Gastroesophageal sphincter (tissue), 4 donors: ENCODE data around the gene RPL10. TPM values are rescaled to one million over a fixed set of nuclear protein-coding genes. Genes with fewer than 3 reads are reported as not detected.

Experiments used
- ATAC-seq: fragments of 150-250 bp; one replicate; pipeline ENCODE4 v1.9.1; 2016; ENCODE audit warnings: mild to moderate bottlenecking, moderate library complexity
- H3K27ac ChIP-seq, 4 donors: fragments of 200-600 bp; sonication (generic) in 3 of 4; 1 replicate in 3 of 4; 2 replicates in 1 of 4; pipeline ENCODE4 v1.5.1; 2016 to 2019
- H3K27me3 ChIP-seq: fragments of 200-600 bp; sonication (generic); one replicate; pipeline ENCODE4 v1.5.1; 2019
- H3K36me3 ChIP-seq, 2 donors: fragments of 200-600 bp; sonication (generic); one replicate each; pipeline ENCODE4 v1.5.1; 2019; ENCODE audit warnings: control low read depth in 1 of 2
- H3K4me1 ChIP-seq, 3 donors: fragments of 200-600 bp; sonication (generic); 1 replicate in 2 of 3; 2 replicates in 1 of 3; pipeline ENCODE4 v1.5.1; 2016 to 2019; ENCODE audit warnings: control low read depth in 2 of 3
- H3K4me3 ChIP-seq, 2 donors: fragments of 200-600 bp; sonication (generic); one replicate each; pipeline ENCODE4 v1.5.1; 2019; ENCODE audit warnings: mild to moderate bottlenecking in 1 of 2, moderate library complexity in 1 of 2
- H3K9me3 ChIP-seq, 3 donors: fragments of 200-600 bp; sonication (generic); one replicate each; pipeline ENCODE4 v1.5.1; 2017 to 2019; ENCODE audit warnings: control low read depth in 2 of 3
- CTCF ChIP-seq, 4 experiments: fragments of 200-600 bp in 2 of 4; fragments of 450-650 bp in 2 of 4; sonication (generic) in 1 of 4; IDR thresholded peaks; one replicate each; pipeline ENCODE4 v1.5.1; 2017 to 2019; ENCODE audit warnings: antibody characterized with exemption in 4 of 4, mild to moderate bottlenecking in 2 of 4, moderate library complexity in 2 of 4
- EP300 ChIP-seq: sonication (generic); formaldehyde crosslinking; IDR thresholded peaks from one replicate; pipeline ENCODE4 v1.6.1; 2017; ENCODE audit warnings: antibody characterized with exemption, mild to moderate bottlenecking
- POLR2A ChIP-seq, 2 donors: fragments of 450-650 bp; IDR thresholded peaks; one replicate each; pipeline ENCODE4 v1.6.1; 2017; ENCODE audit warnings: antibody characterized with exemption in 2 of 2, mild to moderate bottlenecking in 2 of 2, moderate library complexity in 1 of 2
- POLR2AphosphoS5 ChIP-seq: sonication (generic); formaldehyde crosslinking; IDR thresholded peaks from one replicate; pipeline ENCODE4 v1.6.1; 2017; ENCODE audit warnings: antibody characterized with exemption
- WGBS, 2 donors: methylation state at CpG; one replicate each; pipeline ENCODE4 v1.1.5; 2018; ENCODE audit warnings: low coverage in 1 of 2; 5-methylcytosine and 5-hydroxymethylcytosine counted together
- total RNA-seq, 4 donors: library from RNA; depleted of rRNA; stranded (reverse); fragments of >200 nt; gene quantifications; one replicate each; pipeline ENCODE4 v1.1.0, GENCODE V29; 2016

Gene RPL10
- total RNA-seq, 4 donors from 2014 or later = 3,970 to 7,427 (median 5,392) TPM

- H3K4me1 ChIP-seq = peaks cover 0 to 72% (median 11%) of the 10 kb centered on the region in 3 donors
- peak overlapping the region; percentile 53 to 74 for H3K4me3 ChIP-seq
- no peaks in the 10 kb centered on the region for H3K27me3 ChIP-seq
- peak overlapping the region; percentile 94 to 99 (median 96) for H3K27ac ChIP-seq
- no peak for TF ChIP-seq EP300
- no peak for TF ChIP-seq POLR2A (IDR thresholded peaks at IDR 0.05)
- TF ChIP-seq CTCF (IDR thresholded peaks at IDR 0.05) = no peak
- TF ChIP-seq POLR2AphosphoS5 = no peak
- H3K9me3 ChIP-seq = no peaks in the 10 kb centered on the region
- WGBS, 2 donors = no CpG with 5 or more reads among the region's 31 CpGs
- peaks cover 0 to 63% of the 10 kb centered on the region in 2 donors for H3K36me3 ChIP-seq
- ATAC-seq = no peak
These were observed 30.5 kb upstream of the RPL10 start for GRCh38 chrX:154367474-154368308.

- peaks cover 0 to 73% (median 13%) of the 10 kb centered on the region in 3 donors for H3K4me1 ChIP-seq
- TF ChIP-seq POLR2A (IDR thresholded peaks at IDR 0.05) (peak; percentile 11 to 35), POLR2AphosphoS5 (peak; percentile 42), CTCF (IDR thresholded peaks at IDR 0.05) (no peak)
- peak overlapping the region; percentile 94 to 99 (median 96) for H3K27ac ChIP-seq
- H3K27me3 ChIP-seq = no peaks in the 10 kb centered on the region
- H3K36me3 ChIP-seq = peaks cover 0 to 54% of the 10 kb centered on the region in 2 donors
- peak; percentile 53 for ATAC-seq
- H3K4me3 ChIP-seq = peak overlapping the region; percentile 53 to 74
- H3K9me3 ChIP-seq = no peaks in the 10 kb centered on the region
- no CpG with 5 or more reads among the region's 16 CpGs for WGBS, 2 donors
These were observed 29.3 kb upstream of the RPL10 start for GRCh38 chrX:154368630-154369448.

GRCh38 chrX:154369449-154370299 is 28.5 kb upstream of the RPL10 start:
- H3K9me3 ChIP-seq = no peaks in the 10 kb centered on the region
- peaks cover 0 to 69% (median 13%) of the 10 kb centered on the region in 3 donors for H3K4me1 ChIP-seq
- peaks cover 0 to 46% of the 10 kb centered on the region in 2 donors for H3K36me3 ChIP-seq
- no peak for TF ChIP-seq EP300
- peak; percentile 72 for TF ChIP-seq POLR2AphosphoS5
- no peak for TF ChIP-seq CTCF (IDR thresholded peaks at IDR 0.05)
- peak; percentile 15 to 43 for TF ChIP-seq POLR2A (IDR thresholded peaks at IDR 0.05)
- peak; percentile 60 for ATAC-seq
- WGBS, 2 donors = 0% methylated on average over 1 of the region's 13 CpGs; no CpG with 5 or more reads in 1 of the 2 donors
- no peaks in the 10 kb centered on the region for H3K27me3 ChIP-seq
- H3K4me3 ChIP-seq = peak overlapping the region; percentile 63 to 74
- peak overlapping the region; percentile 94 to 99 (median 96) for H3K27ac ChIP-seq

- no peaks in the 10 kb centered on the region for H3K27me3 ChIP-seq
- peak overlapping the region; percentile 94 to 99 (median 96) for H3K27ac ChIP-seq
- H3K36me3 ChIP-seq = peaks cover 0 to 38% of the 10 kb centered on the region in 2 donors
- H3K4me1 ChIP-seq = peaks cover 0 to 61% (median 13%) of the 10 kb centered on the region in 3 donors
- peak overlapping the region; percentile 63 to 74 for H3K4me3 ChIP-seq
- ATAC-seq = no peak
- no peaks in the 10 kb centered on the region for H3K9me3 ChIP-seq
- no peak for TF ChIP-seq EP300
- TF ChIP-seq POLR2A (IDR thresholded peaks at IDR 0.05) = no peak
- no CpG with 5 or more reads among the region's 63 CpGs for WGBS, 2 donors
These were observed 27.7 kb upstream of the RPL10 start for GRCh38 chrX:154370300-154371016.
